SK-N-SH treated with all-trans-retinoic acid at 6 μM for 48 hours (cell line): ENCODE data around the gene CCNY.

Source experiments
- ARNTL ChIP-seq: fragments of 450-650 bp; formaldehyde crosslinking; IDR thresholded peaks from 2 replicates; pipeline ENCODE4 v1.5.0; 2020; ENCODE audit warnings: low read depth, mild to moderate bottlenecking, moderate library complexity, borderline replicate concordance
- BACH2 ChIP-seq: fragments of 250-450 bp; sonication (Bioruptor Pico); IDR thresholded peaks from 2 replicates; pipeline ENCODE4 v1.9.0; 2021; ENCODE audit warnings: mild to moderate bottlenecking, borderline replicate concordance
- OSR1 ChIP-seq: fragments of 250-450 bp; sonication (Bioruptor Pico); IDR thresholded peaks from 2 replicates; pipeline ENCODE4 v1.8.0; 2022; ENCODE audit warnings: moderate library complexity, mild to moderate bottlenecking, inconsistent platforms
- TCF4 ChIP-seq: fragments of 250-450 bp; sonication (Bioruptor Pico); IDR thresholded peaks from 2 replicates; pipeline ENCODE4 v1.8.0; 2021; ENCODE audit warnings: mild to moderate bottlenecking, moderate library complexity, borderline replicate concordance
- TSHZ2 ChIP-seq: fragments of 250-450 bp; sonication (Bioruptor Pico); IDR thresholded peaks from 2 replicates; pipeline ENCODE4 v1.5.0; 2020; ENCODE audit warnings: mild to moderate bottlenecking, moderate library complexity
- ZFP30 ChIP-seq: fragments of 450-650 bp; formaldehyde crosslinking; IDR thresholded peaks from 2 replicates; pipeline ENCODE4 v1.5.0; 2022; ENCODE audit warnings: mild to moderate bottlenecking, moderate library complexity
- ZNF565 ChIP-seq: fragments of 450-650 bp; formaldehyde crosslinking; conservative IDR thresholded peaks from 2 replicates; pipeline ENCODE4 v1.5.0; 2020; ENCODE audit warnings: low read depth, mild to moderate bottlenecking, moderate library complexity
- ZNF8 ChIP-seq: fragments of 450-650 bp; formaldehyde crosslinking; IDR thresholded peaks from 2 replicates; pipeline ENCODE4 v1.5.0; 2020; ENCODE audit warnings: mild to moderate bottlenecking, moderate library complexity
- TF ChIP-seq, protein P1 (sequence below): fragments of 250-450 bp; sonication (Bioruptor Pico); IDR thresholded peaks from 2 replicates; pipeline ENCODE4 v1.5.1; 2021; ENCODE audit warnings: mild to moderate bottlenecking, moderate library complexity

GRCh38 chr10:35492386-35493195 lies 156.3 kb downstream of the CCNY start:
- TF ChIP-seq ZNF8 (CRISPR knock-in tag) (no peak), OSR1 (CRISPR knock-in tag) (no peak), TSHZ2 (CRISPR knock-in tag) (no peak), ARNTL (CRISPR knock-in tag) (no peak), TCF4 (CRISPR knock-in tag) (no peak), BACH2 (CRISPR knock-in tag) (no peak), ZFP30 (CRISPR knock-in tag) (no peak), ZNF565 (CRISPR knock-in tag) (no peak)
- TF ChIP-seq, protein P1, sequence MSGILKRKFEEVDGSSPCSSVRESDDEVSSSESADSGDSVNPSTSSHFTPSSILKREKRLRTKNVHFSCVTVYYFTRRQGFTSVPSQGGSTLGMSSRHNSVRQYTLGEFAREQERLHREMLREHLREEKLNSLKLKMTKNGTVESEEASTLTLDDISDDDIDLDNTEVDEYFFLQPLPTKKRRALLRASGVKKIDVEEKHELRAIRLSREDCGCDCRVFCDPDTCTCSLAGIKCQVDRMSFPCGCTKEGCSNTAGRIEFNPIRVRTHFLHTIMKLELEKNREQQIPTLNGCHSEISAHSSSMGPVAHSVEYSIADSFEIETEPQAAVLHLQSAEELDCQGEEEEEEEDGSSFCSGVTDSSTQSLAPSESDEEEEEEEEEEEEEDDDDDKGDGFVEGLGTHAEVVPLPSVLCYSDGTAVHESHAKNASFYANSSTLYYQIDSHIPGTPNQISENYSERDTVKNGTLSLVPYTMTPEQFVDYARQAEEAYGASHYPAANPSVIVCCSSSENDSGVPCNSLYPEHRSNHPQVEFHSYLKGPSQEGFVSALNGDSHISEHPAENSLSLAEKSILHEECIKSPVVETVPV: no peak
